ENCODE data around the gene MLPH. TPM values are rescaled to one million over a fixed set of nuclear protein-coding genes. Genes with fewer than 3 reads are reported as not detected.

Gene MLPH
- total and polyA plus RNA-seq, 2 of the 13 experiments (the other 11 are each of a cell fraction or from before 2014, with no cell fraction given), result 0.12 TPM; not detected in 1

- no peak for TF ChIP-seq ZBTB2 (CRISPR knock-in tag; IDR thresholded peaks at IDR 0.05; ENCODE audit: low read depth)
- TF ChIP-seq SOX13 (IDR thresholded peaks at IDR 0.05), result no peak
- TF ChIP-seq SOX13 (CRISPR knock-in tag; conservative IDR thresholded peaks at IDR 0.05 in 1 of 2, IDR thresholded peaks at IDR 0.05 in 1 of 2), result peak in 1 of 2 experiments; percentile 84; a peak in 2 of 4 replicates
- no peak for TF ChIP-seq HOXD1 (CRISPR knock-in tag; IDR thresholded peaks at IDR 0.05)
- 0 out of 2 replicates have a peak, but pooled peaks have one; percentile 43 for TF ChIP-seq ZNF552 (CRISPR knock-in tag; IDR thresholded peaks at IDR 0.05; ENCODE audit: borderline replicate concordance)
- TF ChIP-seq RBFOX2 (IDR thresholded peaks at IDR 0.05; ENCODE audit: low read depth, low read length), result no peak
- peak; percentile 36; the same call in 1 of the 2 replicates for TF ChIP-seq RCOR2 (CRISPR knock-in tag; IDR thresholded peaks at IDR 0.05)
- TF ChIP-seq HOXA5 (CRISPR knock-in tag; IDR thresholded peaks at IDR 0.05), result no peak
- TF ChIP-seq MYPOP (CRISPR knock-in tag; IDR thresholded peaks at IDR 0.05), result no peak
- no peak for TF ChIP-seq NCOA2 (CRISPR knock-in tag; IDR thresholded peaks at IDR 0.05)
- TF ChIP-seq SOX5 (CRISPR knock-in tag; IDR thresholded peaks at IDR 0.05; ENCODE audit: borderline replicate concordance), result peak; percentile 93
- no peak for TF ChIP-seq JUNB (CRISPR knock-in tag; IDR thresholded peaks at IDR 0.05; ENCODE audit: borderline replicate concordance)
- TF ChIP-seq ZKSCAN1 (IDR thresholded peaks at IDR 0.05; ENCODE audit: low read length), result no peak
- no peak for TF ChIP-seq ZNF30 (CRISPR knock-in tag; IDR thresholded peaks at IDR 0.05)
- TF ChIP-seq TEAD3 (CRISPR knock-in tag; optimal IDR thresholded peaks at IDR 0.05; ENCODE audit: borderline replicate concordance), result peak; percentile 18
- TF ChIP-seq PHB2 (IDR thresholded peaks at IDR 0.05; ENCODE audit: partially characterized antibody), result no peak
- TF ChIP-seq, protein P1, sequence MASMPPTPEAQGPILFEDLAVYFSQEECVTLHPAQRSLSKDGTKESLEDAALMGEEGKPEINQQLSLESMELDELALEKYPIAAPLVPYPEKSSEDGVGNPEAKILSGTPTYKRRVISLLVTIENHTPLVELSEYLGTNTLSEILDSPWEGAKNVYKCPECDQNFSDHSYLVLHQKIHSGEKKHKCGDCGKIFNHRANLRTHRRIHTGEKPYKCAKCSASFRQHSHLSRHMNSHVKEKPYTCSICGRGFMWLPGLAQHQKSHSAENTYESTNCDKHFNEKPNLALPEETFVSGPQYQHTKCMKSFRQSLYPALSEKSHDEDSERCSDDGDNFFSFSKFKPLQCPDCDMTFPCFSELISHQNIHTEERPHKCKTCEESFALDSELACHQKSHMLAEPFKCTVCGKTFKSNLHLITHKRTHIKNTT (CRISPR knock-in tag; IDR thresholded peaks at IDR 0.05), result no peak
- no peak for TF ChIP-seq ZNF253 (CRISPR knock-in tag; IDR thresholded peaks at IDR 0.05; ENCODE audit: borderline replicate concordance)
- TF ChIP-seq ZNF589 (CRISPR knock-in tag; conservative IDR thresholded peaks at IDR 0.05), result no peak
- no peak for TF ChIP-seq ATF5 (CRISPR knock-in tag; IDR thresholded peaks at IDR 0.05; ENCODE audit: low read depth)
- no peak for TF ChIP-seq U2AF2 (IDR thresholded peaks at IDR 0.05; ENCODE audit: low read depth, low read length)
- no peak for TF ChIP-seq ZBTB7B (CRISPR knock-in tag; IDR thresholded peaks at IDR 0.05)
Measured at GRCh38 chr2:237549643-237550415, 62.8 kb downstream of the MLPH start (continued).
